Transverse colon (tissue), 4 donors: Measurements from ENCODE around the gene FXYD3.

Experiments
- CTCF ChIP-seq, 5 experiments: fragments of 200-600 bp in 3 of 5; fragments of 450-650 bp in 2 of 5; sonication (generic) in 3 of 5; IDR thresholded peaks; 1 replicate in 2 of 5; 2 replicates in 3 of 5; pipeline ENCODE4 v1.5.1; 2016 to 2017; ENCODE audit warnings: antibody characterized with exemption in 5 of 5, inconsistent platforms in 3 of 5, mild to moderate bottlenecking in 2 of 5, moderate library complexity in 1 of 5
- EP300 ChIP-seq: sonication (generic); formaldehyde crosslinking; IDR thresholded peaks from one replicate; pipeline ENCODE4 v1.6.1; 2017; ENCODE audit warnings: antibody characterized with exemption, low read depth
- POLR2A ChIP-seq: fragments of 450-650 bp; IDR thresholded peaks from one replicate; pipeline ENCODE4 v1.6.1; 2016; ENCODE audit warnings: antibody characterized with exemption, mild to moderate bottlenecking, moderate library complexity
- POLR2AphosphoS5 ChIP-seq, 3 donors: sonication (generic); formaldehyde crosslinking; IDR thresholded peaks; one replicate each; pipeline ENCODE4 v1.6.1; 2016; ENCODE audit warnings: antibody characterized with exemption in 3 of 3

GRCh38 chr19:35143818-35144217 lies 28.2 kb downstream of the FXYD3 start:
- TF ChIP-seq CTCF (IDR thresholded peaks at IDR 0.05): no peak
- TF ChIP-seq POLR2AphosphoS5 (IDR thresholded peaks at IDR 0.05): no peak
- no peak for TF ChIP-seq POLR2A
- no peak for TF ChIP-seq EP300
